ENCODE measurements around the gene ZMYM4.

GRCh38 chr1:35426097-35426586 is 157.6 kb downstream of the ZMYM4 start:
- no peak for TF ChIP-seq CTCF (IDR thresholded peaks at IDR 0.05)
- no peak for TF ChIP-seq POLR2A (IDR thresholded peaks at IDR 0.05)
